ENCODE data around the gene KCNMB4.

KCNMB4 gene

GRCh38 chr12:70456953-70457352 lies 90.9 kb downstream of the KCNMB4 start:
- H3K27me3 ChIP-seq (ENCODE audit: insufficient read depth, poor library complexity, severe bottlenecking) = no peaks in the 10 kb centered on the region
- DNase-seq (ENCODE audit: low read depth in 1 of 2, low spot score in 1 of 2) = no peak
- H3K4me3 ChIP-seq (replicated peaks; ENCODE audit: insufficient read depth, low read length) = no peak overlapping the region
- no peak overlapping the region for H3K27ac ChIP-seq (replicated peaks)
- TF ChIP-seq GABPA (IDR thresholded peaks at IDR 0.05; ENCODE audit: low read depth) (no peak), REST (IDR thresholded peaks at IDR 0.05; ENCODE audit: insufficient replicate concordance, low read depth) (no peak), POLR2AphosphoS5 (IDR thresholded peaks at IDR 0.05; ENCODE audit: low read depth) (no peak), SPI1 (IDR thresholded peaks at IDR 0.05; ENCODE audit: borderline replicate concordance, low read depth) (no peak)
- TF ChIP-seq, protein P1, sequence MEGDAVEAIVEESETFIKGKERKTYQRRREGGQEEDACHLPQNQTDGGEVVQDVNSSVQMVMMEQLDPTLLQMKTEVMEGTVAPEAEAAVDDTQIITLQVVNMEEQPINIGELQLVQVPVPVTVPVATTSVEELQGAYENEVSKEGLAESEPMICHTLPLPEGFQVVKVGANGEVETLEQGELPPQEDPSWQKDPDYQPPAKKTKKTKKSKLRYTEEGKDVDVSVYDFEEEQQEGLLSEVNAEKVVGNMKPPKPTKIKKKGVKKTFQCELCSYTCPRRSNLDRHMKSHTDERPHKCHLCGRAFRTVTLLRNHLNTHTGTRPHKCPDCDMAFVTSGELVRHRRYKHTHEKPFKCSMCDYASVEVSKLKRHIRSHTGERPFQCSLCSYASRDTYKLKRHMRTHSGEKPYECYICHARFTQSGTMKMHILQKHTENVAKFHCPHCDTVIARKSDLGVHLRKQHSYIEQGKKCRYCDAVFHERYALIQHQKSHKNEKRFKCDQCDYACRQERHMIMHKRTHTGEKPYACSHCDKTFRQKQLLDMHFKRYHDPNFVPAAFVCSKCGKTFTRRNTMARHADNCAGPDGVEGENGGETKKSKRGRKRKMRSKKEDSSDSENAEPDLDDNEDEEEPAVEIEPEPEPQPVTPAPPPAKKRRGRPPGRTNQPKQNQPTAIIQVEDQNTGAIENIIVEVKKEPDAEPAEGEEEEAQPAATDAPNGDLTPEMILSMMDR (IDR thresholded peaks at IDR 0.05; ENCODE audit: insufficient read depth, low read length) = no peak

GRCh38 chr12:70459786-70460185 lies 93.7 kb downstream of the KCNMB4 start:
- H3K4me3 ChIP-seq (replicated peaks; ENCODE audit: insufficient read depth, low read length) = no peak overlapping the region
- TF ChIP-seq REST (IDR thresholded peaks at IDR 0.05; ENCODE audit: insufficient replicate concordance, low read depth) = no peak
- TF ChIP-seq, protein P1 (IDR thresholded peaks at IDR 0.05; ENCODE audit: insufficient read depth, low read length) = no peak
- no peak for DNase-seq (ENCODE audit: low read depth in 1 of 2, low spot score in 1 of 2)
- H3K27me3 ChIP-seq (ENCODE audit: insufficient read depth, poor library complexity, severe bottlenecking) = no peaks in the 10 kb centered on the region
- H3K27ac ChIP-seq (replicated peaks) = no peak overlapping the region

DNA sequence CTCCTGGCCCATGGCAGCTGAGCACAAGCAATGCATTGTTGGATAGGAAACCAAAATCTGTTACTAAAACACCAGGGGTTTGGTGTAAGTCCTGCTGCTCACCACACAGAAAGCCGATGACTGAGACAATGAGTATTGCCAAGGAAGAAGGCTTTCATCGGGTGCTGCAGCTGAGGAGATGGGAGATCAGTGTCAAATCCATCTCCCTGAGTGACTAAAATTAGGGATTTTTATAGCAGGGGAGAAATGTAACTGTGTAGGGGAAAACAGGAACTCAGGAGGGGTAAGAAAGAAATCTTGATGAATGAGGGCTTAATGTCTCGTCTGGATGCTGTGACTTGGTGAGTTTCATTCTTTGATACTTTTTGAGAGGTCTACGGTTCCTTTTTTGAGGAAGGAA lies 97.9 kb downstream of the KCNMB4 start:
- no peak for TF ChIP-seq GABPA (IDR thresholded peaks at IDR 0.05; ENCODE audit: low read depth)
- no peak for TF ChIP-seq POLR2AphosphoS5 (IDR thresholded peaks at IDR 0.05; ENCODE audit: low read depth)
- TF ChIP-seq, protein P1 (IDR thresholded peaks at IDR 0.05; ENCODE audit: insufficient read depth, low read length) = no peak
- no peak for TF ChIP-seq REST (IDR thresholded peaks at IDR 0.05; ENCODE audit: insufficient replicate concordance, low read depth)
- no peak for TF ChIP-seq SPI1 (IDR thresholded peaks at IDR 0.05; ENCODE audit: borderline replicate concordance, low read depth)
- no peak for DNase-seq (ENCODE audit: low read depth in 1 of 2, low spot score in 1 of 2)
- Histone ChIP-seq H3K27ac (replicated peaks) (no peak overlapping the region), H3K27me3 (ENCODE audit: insufficient read depth, poor library complexity, severe bottlenecking) (no peaks in the 10 kb centered on the region), H3K4me3 (replicated peaks; ENCODE audit: insufficient read depth, low read length) (no peak overlapping the region)

All from HL-60 (cell line).